B cell (primary cell): Measurements from ENCODE around the gene ZDHHC14.

Experiments
- EZH2 ChIP-seq: IDR thresholded peaks from 2 replicates; pipeline ENCODE4 v1.6.1; 2012; ENCODE audit warnings: borderline replicate concordance, low read depth, mild to moderate bottlenecking, moderate library complexity, low read length; ENCODE audit not compliant: insufficient read depth, poor library complexity, severe bottlenecking
- TF ChIP-seq, protein P1 (sequence below): fragments of 200-600 bp; IDR thresholded peaks from one replicate; pipeline ENCODE4 v1.8.0; 2022; ENCODE audit warnings: antibody characterized with exemption, mild to moderate bottlenecking

DNA sequence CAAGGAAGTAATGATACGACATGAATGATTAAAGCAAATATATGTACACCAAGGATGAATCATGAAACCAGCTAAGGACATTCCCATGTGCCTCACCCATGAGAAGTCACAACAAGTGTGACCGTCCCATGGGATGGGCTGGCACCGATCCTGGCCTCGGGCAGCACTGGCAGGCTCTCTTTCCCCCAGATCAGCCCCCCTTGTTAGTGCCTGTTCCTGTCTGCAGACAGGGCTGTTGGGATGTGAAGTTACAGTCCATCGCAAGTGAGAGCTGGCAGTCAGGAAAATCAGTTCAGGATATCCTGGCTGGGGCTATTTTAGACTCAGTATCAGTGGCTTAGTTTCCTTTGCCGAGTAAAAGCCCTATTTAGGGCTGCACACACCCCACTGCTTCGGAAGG lies 312.9 kb downstream of the ZDHHC14 start:
- TF ChIP-seq, protein P1, sequence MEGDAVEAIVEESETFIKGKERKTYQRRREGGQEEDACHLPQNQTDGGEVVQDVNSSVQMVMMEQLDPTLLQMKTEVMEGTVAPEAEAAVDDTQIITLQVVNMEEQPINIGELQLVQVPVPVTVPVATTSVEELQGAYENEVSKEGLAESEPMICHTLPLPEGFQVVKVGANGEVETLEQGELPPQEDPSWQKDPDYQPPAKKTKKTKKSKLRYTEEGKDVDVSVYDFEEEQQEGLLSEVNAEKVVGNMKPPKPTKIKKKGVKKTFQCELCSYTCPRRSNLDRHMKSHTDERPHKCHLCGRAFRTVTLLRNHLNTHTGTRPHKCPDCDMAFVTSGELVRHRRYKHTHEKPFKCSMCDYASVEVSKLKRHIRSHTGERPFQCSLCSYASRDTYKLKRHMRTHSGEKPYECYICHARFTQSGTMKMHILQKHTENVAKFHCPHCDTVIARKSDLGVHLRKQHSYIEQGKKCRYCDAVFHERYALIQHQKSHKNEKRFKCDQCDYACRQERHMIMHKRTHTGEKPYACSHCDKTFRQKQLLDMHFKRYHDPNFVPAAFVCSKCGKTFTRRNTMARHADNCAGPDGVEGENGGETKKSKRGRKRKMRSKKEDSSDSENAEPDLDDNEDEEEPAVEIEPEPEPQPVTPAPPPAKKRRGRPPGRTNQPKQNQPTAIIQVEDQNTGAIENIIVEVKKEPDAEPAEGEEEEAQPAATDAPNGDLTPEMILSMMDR, result no peak
- TF ChIP-seq EZH2, result no peak
